ENCODE data around the gene KRT40. TPM values are rescaled to one million over a fixed set of nuclear protein-coding genes. Genes with fewer than 3 reads are reported as not detected.

KRT40 gene
- total RNA-seq, 1 experiment from 2014 or later = not detected

GRCh38 chr17:40962059-40962561, 22.0 kb downstream of the KRT40 start:
- no peaks in the 10 kb centered on the region for H4K20me1 ChIP-seq (ENCODE audit: insufficient read depth)
- no peaks in the 10 kb centered on the region for H3K27me3 ChIP-seq (ENCODE audit: insufficient read depth, low read length)
- DNase-seq (ENCODE audit: low read depth, low spot score) (no peak), ATAC-seq (no peak)
- POLR2A ChIA-PET = no interaction called here
- no peak overlapping the region for H3K9ac ChIP-seq (ENCODE audit: low read length)
- H3K79me2 ChIP-seq (ENCODE audit: insufficient read depth, low read length) = no peaks in the 10 kb centered on the region
- H3K4me2 ChIP-seq (ENCODE audit: low read length) = no peak overlapping the region
- H3K4me1 ChIP-seq (ENCODE audit: control insufficient read depth in 1 of 2, insufficient read depth in 2 of 2, low read length in 2 of 2) = peaks cover 36% of the 10 kb centered on the region in 2 experiments
- no peak overlapping the region for H2AFZ ChIP-seq (ENCODE audit: low read depth, low read length, poor library complexity, severe bottlenecking)
- peaks cover 0 to 25% of the 10 kb centered on the region in 2 experiments; a peak in 1 of 4 replicates for H3K9me3 ChIP-seq (ENCODE audit: control insufficient read depth in 1 of 2, insufficient read depth in 1 of 2, low read depth in 1 of 2, low read length in 2 of 2)
- intact Hi-C loops (cut with micrococcal nuclease) = no loop called here
- peaks cover 0 to 38% of the 10 kb centered on the region in 2 experiments; a peak in 2 of 4 replicates for H3K36me3 ChIP-seq (ENCODE audit: control insufficient read depth in 1 of 2, insufficient read depth in 2 of 2, low read length in 2 of 2)
- RAD21 ChIA-PET (ENCODE audit: low non-redundant PET in 1 of 2, low total read pairs in 2 of 2, uncharacterized antibody in 2 of 2, unreplicated experiment in 2 of 2) = no interaction called here
- CTCF ChIA-PET = no interaction called here
- no TSS peak for BruUV-seq (replicated peaks)
- no peak for TF ChIP-seq FOSL1 (IDR thresholded peaks at IDR 0.05; ENCODE audit: low read depth)
- TF ChIP-seq SIN3A (IDR thresholded peaks at IDR 0.05; ENCODE audit: low read depth) = no peak
- no peak for TF ChIP-seq SRF (IDR thresholded peaks at IDR 0.05; ENCODE audit: low read depth)
- TF ChIP-seq REST (IDR thresholded peaks at IDR 0.05; ENCODE audit: low read depth) = no peak
- no peak for TF ChIP-seq EGR1 (IDR thresholded peaks at IDR 0.05; ENCODE audit: low read depth)
- no peak for TF ChIP-seq RAD21 (IDR thresholded peaks at IDR 0.05; ENCODE audit: low read depth)
- TF ChIP-seq SP1 (IDR thresholded peaks at IDR 0.05; ENCODE audit: low read depth) = no peak
- TF ChIP-seq MAX (IDR thresholded peaks at IDR 0.05) = no peak
- no peak for TF ChIP-seq POLR2AphosphoS5 (IDR thresholded peaks at IDR 0.05; ENCODE audit: low read depth, low read length)
- no peak for TF ChIP-seq ZFX (IDR thresholded peaks at IDR 0.05)
- TF ChIP-seq POLR2A (IDR thresholded peaks at IDR 0.05; ENCODE audit: borderline replicate concordance, extremely low read depth, insufficient read depth, insufficient read length) = no peak
- no peaks in the 10 kb centered on the region for H3K9me2 ChIP-seq (ENCODE audit: insufficient read depth)
- no peak overlapping the region for H3K4me3 ChIP-seq (replicated peaks in 1 of 2; ENCODE audit: low read depth in 1 of 2, low read length in 2 of 2)
- H3K27ac ChIP-seq (ENCODE audit: low read depth, low read length) = no peak overlapping the region

Measured in HCT116 (cell line).